HepG2 (cell line): ENCODE measurements around the gene ECM1.

Source experiments
- ARID2 ChIP-seq: sonication (generic); formaldehyde crosslinking; IDR thresholded peaks from 2 replicates; pipeline ENCODE4 v1.8.1; 2022; ENCODE audit warnings: mild to moderate bottlenecking, missing genetic modification reagents, borderline replicate concordance
- CBX5 ChIP-seq: sonication (generic); formaldehyde crosslinking; IDR thresholded peaks from 2 replicates; pipeline ENCODE4 v1.4.0; 2020; ENCODE audit warnings: missing genetic modification reagents, borderline replicate concordance
- EZH2 ChIP-seq: conservative IDR thresholded peaks from 2 replicates; pipeline ENCODE4 v1.6.1; 2012; ENCODE audit warnings: mild to moderate bottlenecking, low read depth, low read length, moderate library complexity
- FOSL2 ChIP-seq: sonication (generic); formaldehyde crosslinking; IDR thresholded peaks from 2 replicates; pipeline ENCODE4 v1.4.0; 2020; ENCODE audit warnings: missing genetic modification reagents
- JUNB ChIP-seq: sonication (generic); formaldehyde crosslinking; IDR thresholded peaks from 2 replicates; pipeline ENCODE4 v1.8.0; 2022; ENCODE audit warnings: missing genetic modification reagents, mild to moderate bottlenecking, borderline replicate concordance
- MEIS1 ChIP-seq: sonication (generic); formaldehyde crosslinking; IDR thresholded peaks from 2 replicates; pipeline ENCODE4 v1.9.0; 2021; ENCODE audit warnings: mild to moderate bottlenecking, missing genetic modification reagents, moderate library complexity, borderline replicate concordance
- NONO ChIP-seq, 2 experiments: fragments of 450-650 bp in 1 of 2; sonication (generic) in 1 of 2; formaldehyde crosslinking in 1 of 2; IDR thresholded peaks in 1 of 2; conservative IDR thresholded peaks in 1 of 2; 2 replicates each; pipeline versions ENCODE4 v1.6.1 to v1.8.0; 2017 to 2022; ENCODE audit warnings: mild to moderate bottlenecking in 1 of 2, missing genetic modification reagents in 1 of 2, moderate library complexity in 1 of 2
- NR2F6 ChIP-seq, 2 experiments: IDR thresholded peaks; 2 replicates each; pipeline ENCODE4 v1.6.1; 2016; ENCODE audit warnings: antibody characterized with exemption in 1 of 2, mild to moderate bottlenecking in 1 of 2
- ZNF263 ChIP-seq: sonication (generic); formaldehyde crosslinking; IDR thresholded peaks from 2 replicates; pipeline ENCODE4 v1.4.0; 2020; ENCODE audit warnings: missing genetic modification reagents
- ZNF766 ChIP-seq: sonication (generic); formaldehyde crosslinking; IDR thresholded peaks from 2 replicates; pipeline ENCODE4 v1.5.0; 2020; ENCODE audit warnings: missing genetic modification reagents, borderline replicate concordance
- TF ChIP-seq, protein P1 (sequence below), 2 experiments: sonication (generic) in 1 of 2; formaldehyde crosslinking in 1 of 2; IDR thresholded peaks; 2 replicates each; pipeline versions ENCODE4 v1.5.1 to v1.6.1; 2011 to 2020; ENCODE audit warnings: borderline replicate concordance in 1 of 2, low read depth in 1 of 2, low read length in 1 of 2, mild to moderate bottlenecking in 1 of 2, missing genetic modification reagents in 1 of 2, moderate library complexity in 1 of 2
- TF ChIP-seq, protein P2 (sequence below): sonication (generic); formaldehyde crosslinking; IDR thresholded peaks from 2 replicates; pipeline ENCODE4 v1.4.0; 2020; ENCODE audit warnings: missing genetic modification reagents
- TF ChIP-seq, protein P3 (sequence below): sonication (generic); formaldehyde crosslinking; IDR thresholded peaks from 2 replicates; pipeline ENCODE4 v1.8.0; 2022; ENCODE audit warnings: mild to moderate bottlenecking, missing genetic modification reagents

DNA sequence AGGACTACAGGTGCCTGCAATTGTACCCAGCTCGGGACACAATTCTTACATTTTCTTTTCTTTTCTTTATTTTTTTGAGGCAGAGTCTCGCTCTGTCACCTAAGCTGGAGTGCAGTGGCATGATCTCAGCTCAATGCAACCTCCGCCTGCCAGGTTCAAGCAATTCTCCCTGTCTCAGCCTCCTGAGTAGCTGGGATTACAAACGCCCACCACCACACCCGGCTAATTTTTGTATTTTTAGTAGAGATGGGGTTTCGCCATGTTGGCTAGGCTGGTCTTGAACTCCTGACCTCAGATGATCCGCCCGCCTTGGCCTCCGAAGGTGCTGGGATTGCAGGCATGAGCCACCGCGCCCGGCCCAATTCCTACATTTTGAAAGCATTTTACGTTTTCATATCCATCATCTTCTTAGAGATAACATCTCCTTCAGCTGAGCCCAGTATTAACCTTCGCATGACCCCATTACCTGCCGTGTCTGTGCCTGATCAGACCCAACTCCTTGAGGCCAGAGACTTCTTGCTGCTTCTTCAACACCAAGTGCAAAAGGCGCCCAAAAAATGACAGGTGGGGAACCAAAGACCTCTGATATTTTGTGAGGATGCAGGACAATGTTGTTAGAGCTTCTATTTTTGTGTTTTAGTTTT is 38.5 kb downstream of the ECM1 start:
- no peak for TF ChIP-seq EZH2
- TF ChIP-seq ARID2 (CRISPR knock-in tag) = no peak
- TF ChIP-seq, protein P1, sequence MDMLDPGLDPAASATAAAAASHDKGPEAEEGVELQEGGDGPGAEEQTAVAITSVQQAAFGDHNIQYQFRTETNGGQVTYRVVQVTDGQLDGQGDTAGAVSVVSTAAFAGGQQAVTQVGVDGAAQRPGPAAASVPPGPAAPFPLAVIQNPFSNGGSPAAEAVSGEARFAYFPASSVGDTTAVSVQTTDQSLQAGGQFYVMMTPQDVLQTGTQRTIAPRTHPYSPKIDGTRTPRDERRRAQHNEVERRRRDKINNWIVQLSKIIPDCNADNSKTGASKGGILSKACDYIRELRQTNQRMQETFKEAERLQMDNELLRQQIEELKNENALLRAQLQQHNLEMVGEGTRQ (IDR thresholded peaks at IDR 0.05; ENCODE audit: low read depth, low read length) = no peak
- TF ChIP-seq, protein P1 (CRISPR knock-in tag; IDR thresholded peaks at IDR 0.05; ENCODE audit: borderline replicate concordance) = no peak
- no peak for TF ChIP-seq MEIS1 (CRISPR knock-in tag)
- TF ChIP-seq NR2F6 (IDR thresholded peaks at IDR 0.05) = no peak
- no peak for TF ChIP-seq NR2F6 (CRISPR knock-in tag; IDR thresholded peaks at IDR 0.05)
- TF ChIP-seq CBX5 (CRISPR knock-in tag) = no peak
- TF ChIP-seq NONO (IDR thresholded peaks at IDR 0.05) = no peak
- TF ChIP-seq NONO (CRISPR knock-in tag; conservative IDR thresholded peaks at IDR 0.05) = no peak
- TF ChIP-seq ZNF766 (CRISPR knock-in tag) = no peak
- TF ChIP-seq, protein P2, sequence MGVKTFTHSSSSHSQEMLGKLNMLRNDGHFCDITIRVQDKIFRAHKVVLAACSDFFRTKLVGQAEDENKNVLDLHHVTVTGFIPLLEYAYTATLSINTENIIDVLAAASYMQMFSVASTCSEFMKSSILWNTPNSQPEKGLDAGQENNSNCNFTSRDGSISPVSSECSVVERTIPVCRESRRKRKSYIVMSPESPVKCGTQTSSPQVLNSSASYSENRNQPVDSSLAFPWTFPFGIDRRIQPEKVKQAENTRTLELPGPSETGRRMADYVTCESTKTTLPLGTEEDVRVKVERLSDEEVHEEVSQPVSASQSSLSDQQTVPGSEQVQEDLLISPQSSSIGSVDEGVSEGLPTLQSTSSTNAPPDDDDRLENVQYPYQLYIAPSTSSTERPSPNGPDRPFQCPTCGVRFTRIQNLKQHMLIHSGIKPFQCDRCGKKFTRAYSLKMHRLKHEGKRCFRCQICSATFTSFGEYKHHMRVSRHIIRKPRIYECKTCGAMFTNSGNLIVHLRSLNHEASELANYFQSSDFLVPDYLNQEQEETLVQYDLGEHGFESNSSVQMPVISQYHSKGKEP (CRISPR knock-in tag) = no peak
- TF ChIP-seq JUNB (CRISPR knock-in tag) = no peak
- no peak for TF ChIP-seq ZNF263 (CRISPR knock-in tag)
- TF ChIP-seq FOSL2 = no peak
- TF ChIP-seq, protein P3, sequence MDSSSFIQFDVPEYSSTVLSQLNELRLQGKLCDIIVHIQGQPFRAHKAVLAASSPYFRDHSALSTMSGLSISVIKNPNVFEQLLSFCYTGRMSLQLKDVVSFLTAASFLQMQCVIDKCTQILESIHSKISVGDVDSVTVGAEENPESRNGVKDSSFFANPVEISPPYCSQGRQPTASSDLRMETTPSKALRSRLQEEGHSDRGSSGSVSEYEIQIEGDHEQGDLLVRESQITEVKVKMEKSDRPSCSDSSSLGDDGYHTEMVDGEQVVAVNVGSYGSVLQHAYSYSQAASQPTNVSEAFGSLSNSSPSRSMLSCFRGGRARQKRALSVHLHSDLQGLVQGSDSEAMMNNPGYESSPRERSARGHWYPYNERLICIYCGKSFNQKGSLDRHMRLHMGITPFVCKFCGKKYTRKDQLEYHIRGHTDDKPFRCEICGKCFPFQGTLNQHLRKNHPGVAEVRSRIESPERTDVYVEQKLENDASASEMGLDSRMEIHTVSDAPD (CRISPR knock-in tag) = no peak
